ENCODE data around the gene OXCT2.

- TF ChIP-seq, protein P1, sequence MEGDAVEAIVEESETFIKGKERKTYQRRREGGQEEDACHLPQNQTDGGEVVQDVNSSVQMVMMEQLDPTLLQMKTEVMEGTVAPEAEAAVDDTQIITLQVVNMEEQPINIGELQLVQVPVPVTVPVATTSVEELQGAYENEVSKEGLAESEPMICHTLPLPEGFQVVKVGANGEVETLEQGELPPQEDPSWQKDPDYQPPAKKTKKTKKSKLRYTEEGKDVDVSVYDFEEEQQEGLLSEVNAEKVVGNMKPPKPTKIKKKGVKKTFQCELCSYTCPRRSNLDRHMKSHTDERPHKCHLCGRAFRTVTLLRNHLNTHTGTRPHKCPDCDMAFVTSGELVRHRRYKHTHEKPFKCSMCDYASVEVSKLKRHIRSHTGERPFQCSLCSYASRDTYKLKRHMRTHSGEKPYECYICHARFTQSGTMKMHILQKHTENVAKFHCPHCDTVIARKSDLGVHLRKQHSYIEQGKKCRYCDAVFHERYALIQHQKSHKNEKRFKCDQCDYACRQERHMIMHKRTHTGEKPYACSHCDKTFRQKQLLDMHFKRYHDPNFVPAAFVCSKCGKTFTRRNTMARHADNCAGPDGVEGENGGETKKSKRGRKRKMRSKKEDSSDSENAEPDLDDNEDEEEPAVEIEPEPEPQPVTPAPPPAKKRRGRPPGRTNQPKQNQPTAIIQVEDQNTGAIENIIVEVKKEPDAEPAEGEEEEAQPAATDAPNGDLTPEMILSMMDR (IDR thresholded peaks at IDR 0.05; ENCODE audit: poor library complexity, severe bottlenecking): peak; percentile 96
- peak; percentile 95 for TF ChIP-seq EP300 (conservative IDR thresholded peaks at IDR 0.05; ENCODE audit: poor library complexity, severe bottlenecking)
- TF ChIP-seq TAF1 (IDR thresholded peaks at IDR 0.05; ENCODE audit: low read depth): no peak
- TF ChIP-seq REST (IDR thresholded peaks at IDR 0.05; ENCODE audit: borderline replicate concordance): no peak
- peak; percentile 99 for TF ChIP-seq POLR2AphosphoS5 (IDR thresholded peaks at IDR 0.05)
Measured at GRCh38 chr1:39720094-39720999, 50.8 kb downstream of the OXCT2 start.
